WTC11 (cell line): Measurements from ENCODE around the gene LRMDA. TPM values are rescaled to one million over a fixed set of nuclear protein-coding genes. Genes with fewer than 3 reads are reported as not detected.

Source experiments
- ATAC-seq: fragments of 200-7000 bp; cut with Tn5 transposase; 2 replicates; pipeline ENCODE4 v1.10.0; 2021; ENCODE audit warnings: mild to moderate bottlenecking, moderate library complexity
- CTCF ChIA-PET: fragments of 300-600 bp; sonication (Branson Sonifier 250); formaldehyde crosslinking; loops from one replicate; lab custom pipeline; 2021; ENCODE audit warnings: antibody characterized with exemption; lab: Charles Lee
- POLR2A ChIA-PET: fragments of 350-600 bp; sonication (Branson Sonifier 250); formaldehyde crosslinking; loops from one replicate; lab custom pipeline; 2021; ENCODE audit warnings: antibody characterized with exemption; lab: Charles Lee
- DNase-seq: peaks from one replicate; pipeline ENCODE4 v3.0.0; 2021; ENCODE audit warnings: low spot score
- H3K27ac Mint-ChIP-seq: 2 replicates; pipeline ENCODE4 v1.8.0; 2021; ENCODE audit warnings: mixed read lengths
- H3K27me3 Mint-ChIP-seq: 2 replicates; pipeline ENCODE4 v1.8.0; 2021; ENCODE audit warnings: low read depth, mild to moderate bottlenecking, moderate library complexity, mixed read lengths
- H3K36me3 Mint-ChIP-seq: 2 replicates; pipeline ENCODE4 v1.8.0; 2021; ENCODE audit warnings: mixed read lengths
- H3K4me1 Mint-ChIP-seq: 2 replicates; pipeline ENCODE4 v1.8.0; 2022; ENCODE audit warnings: mixed read lengths
- H3K4me3 Mint-ChIP-seq: 2 replicates; pipeline ENCODE4 v1.8.0; 2021; ENCODE audit warnings: mild to moderate bottlenecking, moderate library complexity, mixed read lengths
- H3K9me3 Mint-ChIP-seq: 2 replicates; pipeline ENCODE4 v1.8.0; 2021; ENCODE audit warnings: mixed read lengths
- ESRRA ChIP-seq: sonication (generic); formaldehyde crosslinking; IDR thresholded peaks from 2 replicates; pipeline ENCODE4 v1.8.1; 2022; ENCODE audit warnings: mild to moderate bottlenecking, missing genetic modification reagents, borderline replicate concordance
- FOXP1 ChIP-seq: sonication (generic); formaldehyde crosslinking; IDR thresholded peaks from 2 replicates; pipeline ENCODE4 v1.8.0; 2022; ENCODE audit warnings: missing genetic modification reagents, mild to moderate bottlenecking, moderate library complexity, borderline replicate concordance
- MYBL2 ChIP-seq: sonication (generic); formaldehyde crosslinking; IDR thresholded peaks from 2 replicates; pipeline ENCODE4 v1.8.1; 2023; ENCODE audit warnings: mild to moderate bottlenecking, moderate library complexity, missing genetic modification reagents
- NFATC4 ChIP-seq: fragments of 250-450 bp; sonication (Bioruptor Pico); IDR thresholded peaks from 2 replicates; pipeline ENCODE4 v1.9.0; 2021; ENCODE audit warnings: mild to moderate bottlenecking
- NR2C2 ChIP-seq: sonication (generic); formaldehyde crosslinking; IDR thresholded peaks from 2 replicates; pipeline ENCODE4 v1.8.0; 2022; ENCODE audit warnings: mild to moderate bottlenecking, missing genetic modification reagents
- NR3C1 ChIP-seq: sonication (generic); formaldehyde crosslinking; conservative IDR thresholded peaks from 2 replicates; pipeline ENCODE4 v1.8.1; 2023; ENCODE audit warnings: low read depth, mild to moderate bottlenecking, missing genetic modification reagents
- OVOL2 ChIP-seq: fragments of 250-450 bp; sonication (Bioruptor Pico); IDR thresholded peaks from 2 replicates; pipeline ENCODE4 v1.9.0; 2021; ENCODE audit warnings: mild to moderate bottlenecking, borderline replicate concordance
- ZNF219 ChIP-seq: sonication (generic); formaldehyde crosslinking; IDR thresholded peaks from 2 replicates; pipeline ENCODE4 v1.8.0; 2023; ENCODE audit warnings: missing genetic modification reagents, mild to moderate bottlenecking, borderline replicate concordance
- ZNF416 ChIP-seq: fragments of 250-450 bp; sonication (Bioruptor Pico); IDR thresholded peaks from 2 replicates; pipeline ENCODE4 v1.9.0; 2021; ENCODE audit warnings: mild to moderate bottlenecking, inconsistent platforms
- ZNF423 ChIP-seq: fragments of 250-450 bp; sonication (Bioruptor Pico); IDR thresholded peaks from 2 replicates; pipeline ENCODE4 v2.1.2; 2022; ENCODE audit warnings: mild to moderate bottlenecking, moderate library complexity
- total RNA-seq: library from RNA; stranded (reverse); gene quantifications from 3 replicates; pipeline ENCODE4 v1.2.3, GENCODE V29; 2021
- TF ChIP-seq, protein P1 (sequence below): sonication (generic); formaldehyde crosslinking; IDR thresholded peaks from 2 replicates; pipeline ENCODE4 v1.8.0; 2023; ENCODE audit warnings: missing genetic modification reagents
- TF ChIP-seq, protein P2 (sequence below): fragments of 250-450 bp; sonication (Bioruptor Pico); IDR thresholded peaks from 2 replicates; pipeline ENCODE4 v1.9.0; 2021; ENCODE audit warnings: moderate library complexity, mild to moderate bottlenecking, inconsistent platforms, borderline replicate concordance
- TF ChIP-seq, protein P3 (sequence below): sonication (generic); formaldehyde crosslinking; IDR thresholded peaks from 2 replicates; pipeline ENCODE4 v1.8.0; 2022; ENCODE audit warnings: missing genetic modification reagents

Gene LRMDA
- total RNA-seq, 1 experiment from 2014 or later, result 0.92 TPM

DNA sequence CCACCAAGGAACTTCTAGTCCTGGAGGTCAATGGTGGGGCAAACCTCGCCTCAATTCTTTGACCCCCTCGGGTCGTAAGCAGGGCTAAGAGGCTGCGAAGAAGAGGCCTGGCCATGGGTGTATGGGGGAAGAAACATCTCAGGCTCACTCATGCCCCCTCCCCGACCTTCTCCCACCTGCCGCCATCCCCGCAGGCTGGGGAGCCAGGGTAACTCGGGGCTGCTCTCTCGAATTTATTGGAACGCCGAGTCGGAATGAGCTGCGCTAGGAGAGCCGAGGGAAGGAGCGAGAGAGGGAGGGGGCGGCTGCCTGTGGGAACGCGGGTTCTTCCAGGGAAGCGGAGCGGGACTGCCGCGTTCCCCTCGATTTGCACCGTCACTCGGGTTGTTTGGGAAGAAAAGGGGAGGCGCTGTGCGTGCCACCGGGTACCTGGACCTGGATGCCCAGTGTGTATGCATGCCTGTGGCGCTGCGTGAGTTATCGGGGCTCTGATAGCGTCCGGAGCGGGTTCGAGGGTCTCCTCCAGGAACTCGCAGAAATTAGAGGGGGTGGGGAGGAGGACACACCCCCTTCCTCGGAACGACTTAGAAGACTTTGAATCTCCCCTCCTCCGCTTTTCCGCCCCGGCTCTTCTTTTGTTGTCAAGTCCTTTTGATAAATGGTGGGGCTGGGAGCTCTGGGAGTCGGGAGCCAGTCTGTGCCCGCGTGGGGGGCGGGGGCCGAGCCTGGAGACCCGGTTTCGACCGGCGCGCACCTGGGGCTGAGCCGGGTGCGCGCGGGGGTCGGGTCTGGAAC, 28.1 kb upstream of the LRMDA start:
- ATAC-seq, result peak; percentile 0; the same call in 1 of the 2 replicates
- H3K9me3 Mint-ChIP-seq, result no peaks in the 10 kb centered on the region
- H3K36me3 Mint-ChIP-seq, result no peaks in the 10 kb centered on the region; the same call in 1 of the 2 replicates
- DNase-seq, result peak; percentile 64
- POLR2A ChIA-PET, result interaction anchor here (0.6 kb wide), 1 partner anchor 683 kb away, joined by 3 read pairs; no protein-coding TSS in a partner anchor
- H3K27ac Mint-ChIP-seq, result no peak overlapping the region
- H3K4me3 Mint-ChIP-seq, result peak overlapping the region; percentile 70
- peaks cover 97% of the 10 kb centered on the region for H3K27me3 Mint-ChIP-seq
- TF ChIP-seq MYBL2 (CRISPR knock-in tag) (no peak), ZNF423 (CRISPR knock-in tag) (peak; percentile 18; the same call in 1 of the 2 replicates)
- peaks cover 45% of the 10 kb centered on the region for H3K4me1 Mint-ChIP-seq
- CTCF ChIA-PET, result interaction anchor here (1.0 to 1.3 kb wide), 2 partner anchors 191 to 633 kb away, joined by 3 to 4 read pairs; no protein-coding TSS in a partner anchor

DNA sequence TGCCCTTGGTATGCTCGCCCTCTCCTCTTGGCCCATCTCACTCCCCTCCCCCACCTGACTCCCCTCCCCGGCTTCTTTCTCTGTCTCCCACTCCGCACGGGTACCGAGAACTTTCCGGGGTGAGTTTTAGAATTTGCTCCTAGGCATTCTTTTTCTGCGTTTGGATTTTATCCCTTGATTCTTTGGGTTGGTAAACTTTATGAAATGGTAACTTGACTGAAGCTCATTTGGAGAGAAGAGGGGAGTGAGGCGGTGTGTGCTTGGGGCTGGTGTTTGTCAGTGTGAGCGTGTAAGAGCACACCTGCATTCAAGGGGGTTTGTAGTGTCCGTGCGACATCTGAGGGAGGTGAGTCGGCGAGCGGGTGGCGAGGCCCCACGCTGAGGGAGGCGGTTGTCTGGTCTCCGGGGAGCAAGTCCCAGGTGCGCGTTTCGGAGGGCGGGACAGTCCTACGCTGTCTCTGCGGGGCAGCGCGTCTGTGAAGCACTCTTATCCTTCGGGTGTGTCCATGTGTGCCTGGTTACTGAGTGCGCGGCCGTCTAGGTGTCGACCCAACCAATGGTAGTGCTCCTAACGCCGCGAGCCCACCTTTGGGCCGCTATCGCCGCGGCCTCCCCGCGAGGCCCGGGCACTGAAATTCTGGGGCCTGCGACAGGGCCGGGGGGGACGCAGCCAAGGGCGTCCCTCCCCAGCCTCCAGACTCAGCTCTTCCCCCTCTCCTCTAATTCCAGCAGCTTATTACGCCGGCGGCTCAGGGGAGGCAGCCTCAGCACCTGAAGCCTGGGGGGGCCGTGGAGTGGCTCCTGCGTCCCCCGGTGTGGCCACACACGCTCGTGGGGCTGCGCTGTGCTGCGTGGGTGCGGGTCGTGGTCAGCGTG, 27.2 kb upstream of the LRMDA start:
- TF ChIP-seq, protein P1, sequence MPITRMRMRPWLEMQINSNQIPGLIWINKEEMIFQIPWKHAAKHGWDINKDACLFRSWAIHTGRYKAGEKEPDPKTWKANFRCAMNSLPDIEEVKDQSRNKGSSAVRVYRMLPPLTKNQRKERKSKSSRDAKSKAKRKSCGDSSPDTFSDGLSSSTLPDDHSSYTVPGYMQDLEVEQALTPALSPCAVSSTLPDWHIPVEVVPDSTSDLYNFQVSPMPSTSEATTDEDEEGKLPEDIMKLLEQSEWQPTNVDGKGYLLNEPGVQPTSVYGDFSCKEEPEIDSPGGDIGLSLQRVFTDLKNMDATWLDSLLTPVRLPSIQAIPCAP (CRISPR knock-in tag), result no peak
- TF ChIP-seq FOXP1 (CRISPR knock-in tag) (0 out of 2 replicates have a peak, but pooled peaks have one; percentile 43), ESRRA (CRISPR knock-in tag) (no peak), ZNF416 (CRISPR knock-in tag) (no peak), NFATC4 (no peak), ZNF219 (CRISPR knock-in tag) (no peak), OVOL2 (CRISPR knock-in tag) (no peak)
- TF ChIP-seq, protein P2, sequence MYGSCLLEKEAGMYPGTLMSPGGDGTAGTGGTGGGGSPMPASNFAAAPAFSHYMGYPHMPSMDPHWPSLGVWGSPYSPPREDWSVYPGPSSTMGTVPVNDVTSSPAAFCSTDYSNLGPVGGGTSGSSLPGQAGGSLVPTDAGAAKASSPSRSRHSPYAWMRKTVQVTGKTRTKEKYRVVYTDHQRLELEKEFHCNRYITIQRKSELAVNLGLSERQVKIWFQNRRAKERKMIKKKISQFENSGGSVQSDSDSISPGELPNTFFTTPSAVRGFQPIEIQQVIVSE, result no peak
- CTCF ChIA-PET, result interaction anchor here (0.6 to 1.3 kb wide), 3 partner anchors 26 to 632 kb away, joined by 3 to 4 read pairs (median 4); no protein-coding TSS in a partner anchor
- peaks cover 40% of the 10 kb centered on the region for H3K4me1 Mint-ChIP-seq
- ATAC-seq (0 out of 2 replicates have a peak, but pooled peaks have one; percentile 1), DNase-seq (peak; percentile 51)
- no peak overlapping the region for H3K27ac Mint-ChIP-seq
- no peaks in the 10 kb centered on the region for H3K9me3 Mint-ChIP-seq
- H3K36me3 Mint-ChIP-seq, result no peaks in the 10 kb centered on the region; the same call in 1 of the 2 replicates
- H3K27me3 Mint-ChIP-seq, result peaks cover 97% of the 10 kb centered on the region
- peak overlapping the region; percentile 70 for H3K4me3 Mint-ChIP-seq
- POLR2A ChIA-PET, result no interaction called here

DNA sequence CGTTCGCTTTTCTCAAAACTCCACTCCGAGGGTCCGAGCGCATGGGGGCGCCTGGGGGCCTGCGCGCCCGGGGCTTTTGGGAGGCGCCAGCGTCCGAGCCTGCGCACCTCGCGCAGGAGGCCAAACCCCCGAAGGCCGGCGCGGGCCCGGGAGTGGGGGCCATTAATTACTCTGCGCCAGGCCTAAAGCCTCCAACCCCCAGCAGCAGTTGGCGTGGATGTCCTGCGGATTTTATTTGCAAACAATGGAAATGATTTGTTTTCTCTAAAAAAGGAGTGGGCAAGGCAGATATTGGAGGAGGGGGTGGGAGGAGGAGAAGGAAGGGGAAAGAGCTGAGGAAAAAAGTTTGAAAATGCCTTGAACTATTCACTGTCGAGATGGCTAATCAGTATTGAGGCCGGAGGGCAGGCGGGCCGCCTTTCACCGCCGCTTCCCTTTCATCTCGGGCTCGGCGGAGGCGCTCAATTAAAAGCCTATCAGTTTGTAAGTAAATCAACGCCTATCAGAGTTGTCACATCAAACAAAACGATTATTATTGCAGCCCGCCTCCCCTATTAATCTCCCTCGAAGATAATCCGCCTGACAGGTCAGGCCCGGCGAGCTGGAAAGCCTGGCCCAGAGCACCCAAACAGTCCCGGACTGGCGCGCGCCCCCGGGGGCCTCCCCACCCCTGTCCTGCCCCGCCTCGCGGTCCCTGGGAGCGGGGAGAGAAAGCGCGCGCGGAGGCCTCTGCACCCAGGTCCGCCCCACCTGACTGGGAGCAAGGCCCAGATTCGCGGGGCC, 26.4 kb upstream of the LRMDA start:
- no peak overlapping the region for H3K27ac Mint-ChIP-seq
- H3K36me3 Mint-ChIP-seq, result no peaks in the 10 kb centered on the region; the same call in 1 of the 2 replicates
- DNase-seq (no peak), ATAC-seq (no peak)
- no peaks in the 10 kb centered on the region for H3K9me3 Mint-ChIP-seq
- peaks cover 43% of the 10 kb centered on the region for H3K4me1 Mint-ChIP-seq
- POLR2A ChIA-PET, result no interaction called here
- H3K4me3 Mint-ChIP-seq, result peak overlapping the region; percentile 70
- H3K27me3 Mint-ChIP-seq, result peaks cover 96% of the 10 kb centered on the region
- TF ChIP-seq NR3C1, result no peak
- TF ChIP-seq, protein P3, sequence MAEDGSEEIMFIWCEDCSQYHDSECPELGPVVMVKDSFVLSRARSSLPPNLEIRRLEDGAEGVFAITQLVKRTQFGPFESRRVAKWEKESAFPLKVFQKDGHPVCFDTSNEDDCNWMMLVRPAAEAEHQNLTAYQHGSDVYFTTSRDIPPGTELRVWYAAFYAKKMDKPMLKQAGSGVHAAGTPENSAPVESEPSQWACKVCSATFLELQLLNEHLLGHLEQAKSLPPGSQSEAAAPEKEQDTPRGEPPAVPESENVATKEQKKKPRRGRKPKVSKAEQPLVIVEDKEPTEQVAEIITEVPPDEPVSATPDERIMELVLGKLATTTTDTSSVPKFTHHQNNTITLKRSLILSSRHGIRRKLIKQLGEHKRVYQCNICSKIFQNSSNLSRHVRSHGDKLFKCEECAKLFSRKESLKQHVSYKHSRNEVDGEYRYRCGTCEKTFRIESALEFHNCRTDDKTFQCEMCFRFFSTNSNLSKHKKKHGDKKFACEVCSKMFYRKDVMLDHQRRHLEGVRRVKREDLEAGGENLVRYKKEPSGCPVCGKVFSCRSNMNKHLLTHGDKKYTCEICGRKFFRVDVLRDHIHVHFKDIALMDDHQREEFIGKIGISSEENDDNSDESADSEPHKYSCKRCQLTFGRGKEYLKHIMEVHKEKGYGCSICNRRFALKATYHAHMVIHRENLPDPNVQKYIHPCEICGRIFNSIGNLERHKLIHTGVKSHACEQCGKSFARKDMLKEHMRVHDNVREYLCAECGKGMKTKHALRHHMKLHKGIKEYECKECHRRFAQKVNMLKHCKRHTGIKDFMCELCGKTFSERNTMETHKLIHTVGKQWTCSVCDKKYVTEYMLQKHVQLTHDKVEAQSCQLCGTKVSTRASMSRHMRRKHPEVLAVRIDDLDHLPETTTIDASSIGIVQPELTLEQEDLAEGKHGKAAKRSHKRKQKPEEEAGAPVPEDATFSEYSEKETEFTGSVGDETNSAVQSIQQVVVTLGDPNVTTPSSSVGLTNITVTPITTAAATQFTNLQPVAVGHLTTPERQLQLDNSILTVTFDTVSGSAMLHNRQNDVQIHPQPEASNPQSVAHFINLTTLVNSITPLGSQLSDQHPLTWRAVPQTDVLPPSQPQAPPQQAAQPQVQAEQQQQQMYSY (CRISPR knock-in tag), result peak; percentile 95
- no peak for TF ChIP-seq NR2C2 (CRISPR knock-in tag)
- CTCF ChIA-PET, result interaction anchor here (0.6 to 1.6 kb wide), 2 partner anchors 10 to 25 kb away, joined by 4 to 5 read pairs; no protein-coding TSS in a partner anchor
